Medulla oblongata (tissue), 1 donor: ENCODE measurements around the gene MANBA.

Experiments used
- DNase-seq: peaks from one replicate; pipeline ENCODE4 v3.0.0-alpha.2; 2015; ENCODE audit errors: extremely low spot score

MANBA gene

DNA sequence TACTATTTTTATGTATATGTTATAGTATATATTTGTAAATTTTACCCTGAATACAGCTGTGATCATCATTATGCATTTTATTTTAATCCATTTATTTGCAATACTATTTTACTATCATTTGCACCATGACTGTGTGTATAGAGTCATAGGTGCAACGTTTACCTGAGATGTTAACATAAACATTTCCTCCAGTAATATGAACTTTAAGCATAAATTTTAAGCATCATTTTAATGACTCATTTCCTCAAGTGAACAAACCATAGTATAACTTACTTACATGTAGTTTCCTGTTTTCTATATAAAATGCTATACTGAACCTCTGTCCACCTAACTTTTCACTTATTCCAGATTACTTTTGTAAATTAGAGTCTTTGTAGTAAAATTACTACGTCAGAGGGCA lies 166.8 kb downstream of the MANBA start:
- no peak for DNase-seq

- peak; percentile 64 for DNase-seq
These were observed 167.6 kb downstream of the MANBA start for GRCh38 chr4:102593147-102593546.

- DNase-seq: no peak
These were observed 168.5 kb downstream of the MANBA start for GRCh38 chr4:102592256-102592655.

DNA sequence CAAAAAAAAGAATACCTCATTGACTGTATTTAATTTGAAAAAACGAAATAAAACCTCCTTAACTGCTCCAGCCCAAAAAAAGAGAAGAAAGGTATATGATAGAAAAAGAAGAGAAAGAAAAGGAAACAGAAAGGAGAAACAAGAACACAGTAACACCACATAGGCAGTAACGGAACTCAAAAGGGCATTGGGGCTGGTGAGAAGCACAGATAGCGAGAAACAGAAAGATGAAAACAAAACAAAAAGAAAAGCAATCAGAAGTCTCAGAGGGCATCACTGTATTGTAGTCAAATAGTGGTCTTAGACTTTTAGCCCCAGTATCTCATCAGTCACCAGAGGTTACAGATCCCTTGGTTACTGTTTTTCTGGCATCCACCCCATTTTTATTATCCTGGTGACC lies 171.0 kb downstream of the MANBA start:
- no peak for DNase-seq

- no peak for DNase-seq
These were observed 174.1 kb downstream of the MANBA start for GRCh38 chr4:102586644-102587021.

GRCh38 chr4:102586002-102586643 lies 174.6 kb downstream of the MANBA start:
- DNase-seq: no peak

DNA sequence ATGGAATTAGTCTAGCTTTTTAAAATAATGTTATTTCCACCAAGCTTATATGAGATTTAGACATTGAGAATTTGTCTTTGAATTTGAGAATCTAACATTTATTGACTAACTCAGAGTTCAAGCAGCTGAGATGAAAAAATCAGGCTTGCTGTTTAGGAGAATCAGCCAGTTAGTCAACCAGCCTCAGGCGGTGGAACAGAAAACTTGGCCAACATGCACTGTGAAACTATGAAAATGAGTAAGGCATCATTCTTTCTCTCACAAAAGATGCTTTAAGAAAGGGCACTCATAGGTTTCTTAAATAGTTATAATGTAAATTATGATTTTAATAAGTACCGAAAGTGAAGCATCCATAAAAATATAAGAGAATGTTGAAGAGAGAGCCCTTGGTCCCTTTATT lies 175.4 kb downstream of the MANBA start:
- DNase-seq: no peak

DNA sequence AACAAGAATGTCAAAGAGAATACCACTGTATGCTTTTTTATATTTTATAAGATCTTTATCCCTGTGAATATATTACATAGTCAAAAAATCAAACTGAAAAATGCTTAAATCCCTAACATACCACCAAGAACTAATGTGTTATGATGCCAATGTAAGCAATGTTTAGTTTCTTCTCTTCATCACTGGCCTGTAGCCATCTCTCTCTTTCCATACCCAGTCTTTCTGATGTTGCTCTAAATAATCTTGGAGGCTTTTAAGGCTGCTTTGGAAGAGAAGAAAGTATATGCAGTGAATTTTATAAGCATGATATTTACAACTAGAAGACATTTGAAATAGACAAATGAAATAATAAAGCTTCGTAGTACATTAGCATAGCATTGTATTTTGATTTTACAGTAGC lies 176.7 kb downstream of the MANBA start:
- DNase-seq: no peak
